HG02884 (cell line): Measurements from ENCODE around the gene PIK3AP1.
"Not testable (repeated sequence)": the region's sequence is repeated elsewhere in the genome, so short reads cannot be mapped to it uniquely, and the experiment has no call there.

Source experiments
- ATAC-seq: cut with Tn5 transposase; IDR thresholded peaks from one replicate; pipeline ENCODE4 v1.9.1; 2021; ENCODE audit warnings: mild to moderate bottlenecking, moderate library complexity; ENCODE audit not compliant: unreplicated experiment

PIK3AP1 gene

GRCh38 chr10:96584474-96584873, 135.8 kb downstream of the PIK3AP1 start:
- no peak for ATAC-seq

GRCh38 chr10:96584035-96584434, 136.3 kb downstream of the PIK3AP1 start:
- no peak for ATAC-seq

- ATAC-seq = no peak
Measured at GRCh38 chr10:96579133-96579532, 141.2 kb downstream of the PIK3AP1 start.

GRCh38 chr10:96578633-96579032, 141.7 kb downstream of the PIK3AP1 start:
- ATAC-seq = no peak

- no peak for ATAC-seq
Measured at GRCh38 chr10:96578022-96578421, 142.3 kb downstream of the PIK3AP1 start.

GRCh38 chr10:96577069-96577468, 143.2 kb downstream of the PIK3AP1 start:
- no peak for ATAC-seq

- no peak for ATAC-seq
Measured at GRCh38 chr10:96576277-96576980, 143.9 kb downstream of the PIK3AP1 start.

GRCh38 chr10:96574564-96574963, 145.8 kb downstream of the PIK3AP1 start:
- ATAC-seq = not testable (repeated sequence)

GRCh38 chr10:96573036-96573435, 147.3 kb downstream of the PIK3AP1 start:
- ATAC-seq = no peak

- no peak for ATAC-seq
Measured at GRCh38 chr10:96570983-96571964, 149.0 kb downstream of the PIK3AP1 start.

GRCh38 chr10:96570511-96570910, 149.8 kb downstream of the PIK3AP1 start:
- ATAC-seq = no peak

- ATAC-seq = no peak
Measured at GRCh38 chr10:96568402-96568801, 151.9 kb downstream of the PIK3AP1 start.

GRCh38 chr10:96565774-96566173, 154.5 kb downstream of the PIK3AP1 start:
- ATAC-seq = no peak

GRCh38 chr10:96560966-96561887, 159.1 kb downstream of the PIK3AP1 start:
- no peak for ATAC-seq

- ATAC-seq = no peak
Measured at GRCh38 chr10:96560489-96560888, 159.8 kb downstream of the PIK3AP1 start.

- ATAC-seq = no peak
Measured at GRCh38 chr10:96556003-96556402, 164.3 kb downstream of the PIK3AP1 start.

GRCh38 chr10:96555330-96555729, 165.0 kb downstream of the PIK3AP1 start:
- no peak for ATAC-seq

- ATAC-seq = no peak
Measured at GRCh38 chr10:96548589-96548988, 171.7 kb downstream of the PIK3AP1 start.

- ATAC-seq = not testable (repeated sequence)
Measured at GRCh38 chr10:96545558-96545957, 174.8 kb downstream of the PIK3AP1 start.
